Colonic mucosa (tissue), 4 donors: ENCODE results near the gene STAT4. TPM values are rescaled to one million over a fixed set of nuclear protein-coding genes. Genes with fewer than 3 reads are reported as not detected.

Experiments used
- DNase-seq: peaks from one replicate; pipeline ENCODE4 v3.0.0-alpha.2; 2020
- H3K27ac ChIP-seq: fragments of 200-600 bp; one replicate; pipeline ENCODE4 v1.8.0; 2021
- H3K27me3 ChIP-seq: fragments of 200-600 bp; one replicate; pipeline ENCODE4 v1.8.0; 2021
- H3K36me3 ChIP-seq: fragments of 200-600 bp; one replicate; pipeline ENCODE4 v1.8.0; 2021
- H3K4me1 ChIP-seq: fragments of 200-600 bp; one replicate; pipeline ENCODE4 v1.8.0; 2021; ENCODE audit warnings: mild to moderate bottlenecking
- H3K4me3 ChIP-seq: fragments of 200-600 bp; one replicate; pipeline ENCODE4 v1.8.0; 2021
- H3K9ac ChIP-seq, 2 donors: one replicate each; pipeline ENCODE4 v1.7.0; 2013; ENCODE audit warnings: control low read depth in 2 of 2, low read depth in 2 of 2, low read length in 2 of 2
- H3K9me3 ChIP-seq: fragments of 200-600 bp; one replicate; pipeline ENCODE4 v1.8.0; 2021
- CTCF ChIP-seq: fragments of 200-600 bp; IDR thresholded peaks from one replicate; pipeline ENCODE4 v1.8.0; 2022; ENCODE audit warnings: antibody characterized with exemption, mild to moderate bottlenecking
- intact Hi-C: fragments of 100-400 bp; cut with DNase I; formaldehyde crosslinking; loops from one replicate; pipeline ENCODE4 v1.14.1; 2022
- total RNA-seq, 2 donors: library from RNA; stranded (reverse); fragmentation: NEBNext Ultra II Directional in 1 of 2; extraction: Animal tissue kit (Norgen Biotek cat#: 25700) in 1 of 2; gene quantifications; one replicate each; pipeline ENCODE4 v1.2.1, GENCODE V29; 2021
- donor health status: healthy.
- donor health status: DM: no; HTN: no; CAD: no.
- donor health status: DM: no; HTN: no; CAD: no.

The STAT4 gene
- total RNA-seq, 2 donors from 2014 or later, result 2.0 to 2.1 TPM

GRCh38 chr2:191003405-191004309, 147.1 kb downstream of the STAT4 start:
- Histone ChIP-seq H3K9me3 (no peaks in the 10 kb centered on the region), H3K9ac (no peak overlapping the region), H3K4me3 (no peak overlapping the region), H3K36me3 (peaks cover 47% of the 10 kb centered on the region), H3K27me3 (no peaks in the 10 kb centered on the region), H3K4me1 (no peaks in the 10 kb centered on the region), H3K27ac (no peak overlapping the region)
- no peak for TF ChIP-seq CTCF
- DNase-seq, result no peak
- intact Hi-C loops, result no loop called here

- no peaks in the 10 kb centered on the region for H3K27me3 ChIP-seq
- H3K4me3 ChIP-seq, result no peak overlapping the region
- intact Hi-C loops, result no loop called here
- DNase-seq, result no peak
- H3K27ac ChIP-seq, result no peak overlapping the region
- H3K9me3 ChIP-seq, result no peaks in the 10 kb centered on the region
- H3K4me1 ChIP-seq, result no peaks in the 10 kb centered on the region
- peaks cover 52% of the 10 kb centered on the region for H3K36me3 ChIP-seq
- no peak overlapping the region for H3K9ac ChIP-seq
- no peak for TF ChIP-seq CTCF
Measured at GRCh38 chr2:191001624-191002023, 149.2 kb downstream of the STAT4 start.

GRCh38 chr2:191001032-191001431, 149.8 kb downstream of the STAT4 start:
- H3K27me3 ChIP-seq, result no peaks in the 10 kb centered on the region
- H3K9me3 ChIP-seq, result no peaks in the 10 kb centered on the region
- no peak for TF ChIP-seq CTCF
- H3K4me1 ChIP-seq, result no peaks in the 10 kb centered on the region
- H3K4me3 ChIP-seq, result no peak overlapping the region
- H3K27ac ChIP-seq, result no peak overlapping the region
- DNase-seq, result no peak
- no peak overlapping the region for H3K9ac ChIP-seq
- intact Hi-C loops, result no loop called here
- H3K36me3 ChIP-seq, result peaks cover 52% of the 10 kb centered on the region

- intact Hi-C loops, result no loop called here
- Histone ChIP-seq H3K9ac (no peak overlapping the region), H3K36me3 (peaks cover 50% of the 10 kb centered on the region), H3K4me3 (no peak overlapping the region), H3K4me1 (no peaks in the 10 kb centered on the region), H3K9me3 (no peaks in the 10 kb centered on the region), H3K27me3 (no peaks in the 10 kb centered on the region), H3K27ac (no peak overlapping the region)
- no peak for DNase-seq
- TF ChIP-seq CTCF, result no peak
Measured at GRCh38 chr2:190999949-191000665, 150.7 kb downstream of the STAT4 start.

- intact Hi-C loops, result no loop called here
- no peaks in the 10 kb centered on the region for H3K4me1 ChIP-seq
- no peak overlapping the region for H3K27ac ChIP-seq
- H3K9ac ChIP-seq, result no peak overlapping the region
- TF ChIP-seq CTCF, result no peak
- no peaks in the 10 kb centered on the region for H3K27me3 ChIP-seq
- no peak overlapping the region for H3K4me3 ChIP-seq
- peaks cover 52% of the 10 kb centered on the region for H3K36me3 ChIP-seq
- no peak for DNase-seq
- H3K9me3 ChIP-seq, result no peaks in the 10 kb centered on the region
Measured at GRCh38 chr2:190999058-190999457, 151.7 kb downstream of the STAT4 start.
